Right cardiac atrium (tissue), 5 donors: ENCODE results near the gene ERC1. TPM values are rescaled to one million over a fixed set of nuclear protein-coding genes. Genes with fewer than 3 reads are reported as not detected.

ENCODE experiments used
- ATAC-seq, 2 donors: fragments of 200-7000 bp; cut with Tn5 transposase; one replicate each; pipeline versions ENCODE4 v1.8.0 to v1.9.1; 2020; ENCODE audit warnings: moderate library complexity in 2 of 2, mild to moderate bottlenecking in 1 of 2
- DNase-seq, 3 donors: peaks; one replicate each; pipeline ENCODE4 v3.0.0-alpha.2; 2020
- H3K27ac ChIP-seq: one replicate; pipeline ENCODE4 v1.5.1; 2013; ENCODE audit warnings: mild to moderate bottlenecking, low read length, control low read depth, moderate library complexity
- H3K27me3 ChIP-seq: one replicate; pipeline ENCODE4 v1.6.1; 2013; ENCODE audit not compliant: control insufficient read depth, insufficient read depth
- H3K4me1 ChIP-seq: one replicate; pipeline ENCODE4 v1.6.1; 2013; ENCODE audit warnings: low read length; ENCODE audit not compliant: control insufficient read depth, insufficient read depth
- H3K4me3 ChIP-seq: one replicate; pipeline ENCODE4 v1.5.1; 2013; ENCODE audit warnings: low read length, control low read depth
- H3K9me3 ChIP-seq: one replicate; pipeline ENCODE4 v1.6.1; 2013; ENCODE audit warnings: low read length; ENCODE audit not compliant: control insufficient read depth
- WGBS: extraction: QIAGEN DNeasy Blood & Tissue Kit; methylation state at CpG from one replicate; pipeline ENCODE4 v1.1.7; 2013; 5-methylcytosine and 5-hydroxymethylcytosine counted together
- intact Hi-C, 4 donors: fragments of 100-400 bp; cut with DNase I; formaldehyde crosslinking; loops; one replicate each; pipeline versions ENCODE4 v1.11.0 to v1.14.0; 2022 to 2023
- polyA plus RNA-seq: library from polyadenylated mRNA; stranded (reverse); fragments of 200-250 nt; gene quantifications from one replicate; pipeline ENCODE4 v1.2.3, GENCODE V29; 2013
- total RNA-seq, 4 donors: library from RNA; stranded (reverse); fragmentation: NEBNext Ultra II Directional; extraction: Animal tissue kit (Norgen Biotek cat#: 25700); gene quantifications; one replicate each; pipeline ENCODE4 v1.2.1, GENCODE V29; 2021
- donor health status: healthy with polysubstance abuse.
- donor health status: DM: no; HTN: yes; CAD: no.
- donor health status: DM: no; HTN: no; CAD: no.
- donor health status: DM: no; HTN: yes; CAD: no; lungs with severe emphysema.
- donor health status: DM: yes; HTN: yes; CAD: no.

The ERC1 gene
- total and polyA plus RNA-seq, 5 donors, result 15.0 to 71.4 (median 62.9) TPM

DNA sequence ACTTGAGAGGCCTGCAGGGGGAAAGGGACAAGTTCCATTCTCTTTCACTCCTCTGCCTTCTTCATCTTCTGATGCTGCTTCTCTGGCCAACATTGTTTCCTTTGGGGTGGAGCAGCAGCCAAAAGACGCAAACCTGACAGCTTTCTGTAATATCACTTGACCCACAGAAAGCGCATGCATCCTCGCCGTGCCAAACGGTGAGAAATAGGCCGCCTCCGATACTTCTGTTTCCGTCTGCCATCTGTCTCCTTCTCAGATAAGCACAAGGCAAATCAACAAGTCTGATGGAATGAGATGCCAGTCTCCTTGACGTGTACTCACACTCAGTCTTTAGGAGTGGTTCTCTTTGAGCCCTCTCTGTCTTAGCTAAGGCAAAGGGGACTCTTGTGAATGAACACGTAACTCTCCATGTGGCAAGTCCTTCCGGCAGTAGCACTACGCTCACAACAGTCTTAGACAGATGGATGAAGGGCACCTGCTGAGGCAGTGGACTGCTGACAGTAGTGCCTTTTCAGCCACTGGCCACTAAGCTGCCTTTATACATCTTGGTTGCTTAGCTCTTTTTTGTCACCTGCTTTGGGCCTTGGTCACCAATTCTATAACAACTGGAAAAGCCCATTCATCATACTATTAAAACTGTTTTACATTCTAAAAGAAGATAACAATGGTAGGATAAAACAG is 389.3 kb downstream of the ERC1 start:
- ATAC-seq (no peak), DNase-seq (no peak)
- intact Hi-C loops, result no loop called here
- H3K9me3 ChIP-seq, result no peaks in the 10 kb centered on the region
- no peak overlapping the region for H3K27ac ChIP-seq
- H3K27me3 ChIP-seq, result no peaks in the 10 kb centered on the region
- WGBS, result 82% methylated on average over 12 of the region's 12 CpGs
- no peaks in the 10 kb centered on the region for H3K4me1 ChIP-seq
- no peak overlapping the region for H3K4me3 ChIP-seq

DNA sequence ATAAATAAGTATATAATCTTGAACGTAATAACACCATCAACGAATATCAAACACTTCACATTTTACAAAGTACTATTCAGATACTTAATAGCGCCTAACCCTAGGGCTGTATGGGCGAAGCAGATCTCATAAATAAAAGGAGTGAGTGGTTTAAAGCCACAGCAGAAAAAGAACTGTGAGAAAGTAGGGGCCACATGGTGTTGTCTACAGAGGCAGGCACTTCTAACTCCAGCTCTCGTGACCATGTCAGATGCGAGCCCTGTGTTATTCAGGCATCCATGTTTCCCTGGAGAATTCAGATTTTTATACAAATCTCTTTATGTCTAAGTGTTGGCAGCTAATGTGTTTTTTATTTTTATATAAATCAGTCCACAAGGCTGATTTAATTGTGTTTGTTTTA is 391.1 kb downstream of the ERC1 start:
- no peak for DNase-seq
- no peak for ATAC-seq
- H3K4me3 ChIP-seq, result no peak overlapping the region
- intact Hi-C loops, result no loop called here
- H3K9me3 ChIP-seq, result no peaks in the 10 kb centered on the region
- no peaks in the 10 kb centered on the region for H3K4me1 ChIP-seq
- no peak overlapping the region for H3K27ac ChIP-seq
- H3K27me3 ChIP-seq, result no peaks in the 10 kb centered on the region
- 71% methylated on average over 6 of the region's 6 CpGs for WGBS

DNA sequence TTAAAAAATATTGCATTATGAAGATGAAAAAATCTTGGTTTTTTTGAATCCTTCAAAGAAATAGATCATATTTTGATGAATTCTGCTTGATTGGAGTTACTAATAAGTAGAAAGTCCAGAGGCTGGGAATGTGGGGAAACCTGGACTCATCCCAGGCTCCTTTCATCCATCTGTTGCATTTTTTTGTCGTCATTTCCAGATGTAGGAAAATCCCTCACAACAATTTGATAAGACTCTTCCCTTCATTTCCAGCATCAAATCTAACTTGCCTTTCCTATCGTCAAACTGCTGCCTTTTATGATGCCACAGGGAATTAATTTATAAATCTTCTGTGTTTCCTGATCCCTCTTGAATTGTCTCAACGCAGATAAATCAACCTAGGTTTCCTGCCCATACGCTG is 391.8 kb downstream of the ERC1 start:
- Histone ChIP-seq H3K27me3 (no peaks in the 10 kb centered on the region), H3K4me1 (no peaks in the 10 kb centered on the region), H3K4me3 (no peak overlapping the region), H3K9me3 (no peaks in the 10 kb centered on the region), H3K27ac (no peak overlapping the region)
- 38% methylated on average over 4 of the region's 4 CpGs for WGBS
- DNase-seq (no peak), ATAC-seq (no peak)
- intact Hi-C loops, result no loop called here

DNA sequence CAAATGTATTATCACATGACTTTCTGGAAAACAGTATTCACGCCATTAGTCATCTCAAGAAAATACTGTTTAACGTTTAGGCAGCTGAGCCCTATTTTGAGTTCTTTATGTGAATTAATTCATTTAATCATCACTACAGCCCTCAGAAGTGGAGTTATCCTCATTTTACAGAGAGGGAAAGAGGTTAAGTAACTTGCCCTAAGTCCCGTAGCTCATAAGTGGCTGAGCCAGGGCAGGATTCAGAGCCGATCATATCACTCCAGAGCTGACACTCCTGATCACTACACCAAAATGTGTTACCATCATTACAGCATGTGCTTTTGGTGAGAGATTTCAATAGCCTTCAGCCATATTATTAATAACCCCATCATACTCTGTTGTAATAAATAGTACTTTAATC is 392.7 kb downstream of the ERC1 start:
- no peak overlapping the region for H3K4me3 ChIP-seq
- DNase-seq, result no peak
- intact Hi-C loops, result no loop called here
- 78% methylated on average over 4 of the region's 4 CpGs for WGBS
- H3K27me3 ChIP-seq, result no peaks in the 10 kb centered on the region
- H3K4me1 ChIP-seq, result no peaks in the 10 kb centered on the region
- H3K27ac ChIP-seq, result no peak overlapping the region
- no peak for ATAC-seq
- H3K9me3 ChIP-seq, result no peaks in the 10 kb centered on the region

DNA sequence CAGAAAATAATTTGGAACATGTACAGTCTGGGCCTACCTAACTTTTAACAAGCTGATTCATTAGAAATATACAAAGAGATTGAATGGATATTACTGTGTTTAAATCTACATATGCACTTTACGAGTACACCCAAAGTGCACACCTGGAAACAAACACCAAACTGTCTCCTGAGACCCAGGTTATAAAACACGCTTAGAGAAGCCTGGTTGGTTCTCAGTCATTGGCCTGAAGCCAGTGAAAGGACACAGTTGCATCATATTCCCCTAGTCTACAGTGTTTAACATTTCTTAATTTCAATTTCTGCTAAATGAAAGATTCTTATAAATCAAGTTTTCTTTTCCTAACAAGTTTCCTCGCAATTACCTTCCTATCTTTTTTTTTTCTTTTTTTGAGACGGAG is 393.9 kb downstream of the ERC1 start:
- H3K4me3 ChIP-seq, result no peak overlapping the region
- no peak overlapping the region for H3K27ac ChIP-seq
- H3K9me3 ChIP-seq, result no peaks in the 10 kb centered on the region
- ATAC-seq (no peak), DNase-seq (no peak)
- no peaks in the 10 kb centered on the region for H3K27me3 ChIP-seq
- H3K4me1 ChIP-seq, result no peaks in the 10 kb centered on the region
- WGBS, result 80% methylated on average over 4 of the region's 4 CpGs
- intact Hi-C loops, result no loop called here

DNA sequence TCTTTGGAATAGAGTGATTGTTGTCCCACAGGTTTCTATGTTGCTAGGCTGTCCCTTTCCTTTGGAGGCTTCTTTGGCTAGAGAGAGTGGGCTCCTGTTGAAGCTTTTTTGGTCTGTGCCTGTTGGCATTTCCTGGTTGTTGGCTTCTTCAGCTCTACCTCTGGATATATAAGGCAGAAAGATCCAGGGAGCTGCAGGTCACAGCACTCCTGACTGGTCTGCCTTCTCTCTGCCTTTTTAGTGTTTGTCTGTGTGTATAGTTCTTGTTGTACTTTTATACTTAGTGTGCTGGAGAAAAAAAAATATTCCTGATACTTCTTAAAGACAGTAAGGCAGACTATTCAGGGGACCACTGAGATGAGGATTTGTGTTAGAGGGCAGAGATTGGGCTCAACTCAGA is 400.7 kb downstream of the ERC1 start:
- intact Hi-C loops, result no loop called here
- ATAC-seq (no peak), DNase-seq (no peak)
- no peak overlapping the region for H3K4me3 ChIP-seq
- no peak overlapping the region for H3K27ac ChIP-seq
- H3K9me3 ChIP-seq, result no peaks in the 10 kb centered on the region
- no peaks in the 10 kb centered on the region for H3K4me1 ChIP-seq
- no peaks in the 10 kb centered on the region for H3K27me3 ChIP-seq

DNA sequence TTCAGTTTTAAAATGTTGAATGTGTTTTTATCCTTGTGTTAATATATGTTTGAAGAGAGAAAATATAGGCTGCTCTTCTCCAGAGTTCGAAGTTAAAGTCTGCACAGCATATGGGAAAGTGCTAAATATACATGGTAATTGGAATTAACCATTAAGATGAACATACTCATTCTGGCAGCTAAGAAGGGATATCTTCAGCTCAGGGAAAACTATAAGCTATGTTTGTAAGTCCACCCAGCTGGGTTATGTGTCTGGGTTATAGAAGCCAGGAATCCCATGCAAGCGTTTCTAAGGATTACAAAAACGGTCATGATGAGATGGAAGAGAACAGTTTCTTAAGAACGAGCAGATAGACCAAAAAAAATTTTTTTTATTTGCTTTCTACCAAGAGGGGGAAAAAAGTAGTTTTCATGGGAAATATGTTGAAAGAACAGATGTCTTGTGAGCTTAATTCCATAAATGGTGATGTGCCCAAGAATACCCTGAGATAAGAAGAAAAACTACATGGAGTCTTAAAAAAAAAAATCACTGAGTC is 404.5 kb downstream of the ERC1 start:
- intact Hi-C loops, result no loop called here
- H3K4me3 ChIP-seq, result no peak overlapping the region
- H3K27ac ChIP-seq, result no peak overlapping the region
- no peaks in the 10 kb centered on the region for H3K27me3 ChIP-seq
- no peak for ATAC-seq
- 78% methylated on average over 4 of the region's 4 CpGs for WGBS
- no peaks in the 10 kb centered on the region for H3K9me3 ChIP-seq
- H3K4me1 ChIP-seq, result no peaks in the 10 kb centered on the region
- no peak for DNase-seq

DNA sequence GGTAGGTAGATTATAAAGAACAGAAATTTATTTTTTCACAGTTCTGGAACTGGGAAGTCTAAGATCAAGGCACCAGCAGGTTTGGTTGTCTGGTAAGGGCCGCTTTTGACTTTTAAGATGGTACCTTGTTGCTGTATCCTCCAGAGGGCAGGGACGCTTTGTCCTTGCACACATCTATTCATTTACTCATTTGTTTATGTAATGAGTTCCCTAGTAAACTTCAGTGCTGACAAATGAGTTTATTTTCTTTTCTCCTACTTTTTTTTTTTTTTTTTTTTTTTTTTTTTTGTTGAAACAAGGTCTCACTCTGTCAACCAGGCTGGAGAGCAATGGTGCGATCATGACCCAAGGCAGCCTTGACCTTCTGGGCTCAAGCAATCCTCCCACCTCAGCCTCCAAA is 407.6 kb downstream of the ERC1 start:
- Histone ChIP-seq H3K4me1 (no peaks in the 10 kb centered on the region), H3K27me3 (no peaks in the 10 kb centered on the region), H3K4me3 (no peak overlapping the region), H3K27ac (no peak overlapping the region), H3K9me3 (no peaks in the 10 kb centered on the region)
- WGBS, result 97% methylated on average over 3 of the region's 3 CpGs
- intact Hi-C loops, result no loop called here
- no peak for DNase-seq
- no peak for ATAC-seq

DNA sequence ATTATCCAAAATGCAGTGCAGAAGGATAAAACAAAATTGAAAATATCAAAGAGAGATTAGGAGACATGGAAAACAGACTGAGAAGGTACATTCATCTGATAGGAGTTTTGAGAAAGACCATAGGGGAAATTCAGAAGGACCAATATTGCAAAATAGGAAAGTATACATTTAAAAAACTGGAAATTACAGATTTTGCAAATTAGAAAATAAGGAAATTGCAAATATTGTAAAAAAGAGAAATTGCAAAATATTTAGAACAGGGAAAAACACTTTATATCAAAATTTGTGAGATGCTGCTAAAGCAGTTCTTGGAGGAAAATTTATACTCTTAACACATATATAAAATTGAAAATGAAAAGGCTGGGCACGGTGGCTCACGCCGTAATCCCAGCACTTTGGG is 410.9 kb downstream of the ERC1 start:
- ATAC-seq (no peak), DNase-seq (no peak)
- intact Hi-C loops, result no loop called here
- no peaks in the 10 kb centered on the region for H3K4me1 ChIP-seq
- WGBS, result over 99% methylated on average over 3 of the region's 3 CpGs
- H3K27ac ChIP-seq, result no peak overlapping the region
- no peaks in the 10 kb centered on the region for H3K27me3 ChIP-seq
- H3K4me3 ChIP-seq, result no peak overlapping the region
- no peaks in the 10 kb centered on the region for H3K9me3 ChIP-seq

DNA sequence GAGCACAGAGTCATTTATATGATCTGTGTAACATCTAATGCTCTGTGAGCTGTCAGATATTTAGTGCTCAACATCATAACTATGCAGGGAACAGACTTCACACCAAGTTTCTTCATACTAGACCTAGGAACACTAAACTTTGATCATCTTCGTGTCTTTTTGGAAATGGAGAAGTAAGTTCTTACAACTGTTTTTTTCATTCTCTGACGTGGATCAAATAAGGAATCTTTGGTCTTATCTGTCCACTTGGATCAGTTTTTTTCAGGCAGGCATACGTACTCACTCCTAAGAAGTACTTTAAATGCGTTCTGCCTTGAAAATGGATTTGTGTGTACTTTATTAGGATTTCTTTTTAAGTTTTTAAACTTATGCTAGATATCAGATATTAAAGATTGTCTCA is 412.4 kb downstream of the ERC1 start:
- Histone ChIP-seq H3K4me3 (no peak overlapping the region), H3K9me3 (no peaks in the 10 kb centered on the region), H3K4me1 (no peaks in the 10 kb centered on the region), H3K27ac (no peak overlapping the region), H3K27me3 (no peaks in the 10 kb centered on the region)
- ATAC-seq (no peak), DNase-seq (no peak)
- intact Hi-C loops, result no loop called here
- 85% methylated on average over 4 of the region's 4 CpGs for WGBS

DNA sequence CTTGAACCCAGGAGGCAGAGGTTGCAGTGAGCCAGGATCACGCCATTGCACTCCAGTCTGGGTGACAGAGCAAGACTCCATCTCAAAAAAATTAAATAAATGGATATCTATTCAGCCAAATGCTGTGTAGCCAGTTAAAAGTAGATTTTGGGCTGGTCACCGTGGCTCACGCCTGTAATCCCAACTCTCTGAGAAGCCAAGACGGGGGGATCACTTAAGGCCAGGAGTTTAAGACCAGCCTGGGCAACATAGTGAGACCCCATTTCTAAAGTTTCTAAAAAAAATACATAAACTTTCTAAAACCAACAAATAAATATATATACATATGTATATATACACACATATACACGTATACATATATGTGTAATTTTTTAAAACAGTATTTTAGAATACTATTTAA is 414.6 kb downstream of the ERC1 start:
- H3K9me3 ChIP-seq, result no peaks in the 10 kb centered on the region
- no peaks in the 10 kb centered on the region for H3K27me3 ChIP-seq
- H3K27ac ChIP-seq, result no peak overlapping the region
- intact Hi-C loops, result no loop called here
- no peaks in the 10 kb centered on the region for H3K4me1 ChIP-seq
- ATAC-seq (no peak), DNase-seq (no peak)
- 95% methylated on average over 5 of the region's 5 CpGs for WGBS
- no peak overlapping the region for H3K4me3 ChIP-seq

DNA sequence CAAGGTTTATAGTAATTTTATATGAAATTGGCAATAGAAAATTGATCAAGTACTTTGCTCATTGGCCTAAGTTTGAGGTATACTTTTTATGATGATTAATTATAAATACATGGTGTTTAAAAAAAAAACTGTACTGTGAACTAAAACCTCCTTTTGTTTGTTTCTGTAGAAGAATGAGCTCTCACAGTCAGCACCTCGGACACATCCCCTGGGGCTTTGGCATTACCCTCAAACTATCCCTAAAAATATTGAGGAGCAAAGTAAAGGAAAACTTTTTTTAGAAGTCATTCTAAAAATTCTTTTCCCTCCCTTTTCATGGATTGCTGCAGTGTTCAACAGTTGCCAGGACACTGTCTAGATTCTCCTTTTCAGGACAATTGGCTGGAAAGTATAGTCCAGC is 419.8 kb downstream of the ERC1 start:
- ATAC-seq (no peak), DNase-seq (no peak)
- no peak overlapping the region for H3K27ac ChIP-seq
- H3K4me3 ChIP-seq, result no peak overlapping the region
- intact Hi-C loops, result no loop called here
- no peaks in the 10 kb centered on the region for H3K9me3 ChIP-seq
- H3K4me1 ChIP-seq, result no peaks in the 10 kb centered on the region
- no peaks in the 10 kb centered on the region for H3K27me3 ChIP-seq
- WGBS, result 88% methylated on average over 1 of the region's 1 CpG
